ENCODE data around the gene SPOCK3.

SPOCK3 gene

DNA sequence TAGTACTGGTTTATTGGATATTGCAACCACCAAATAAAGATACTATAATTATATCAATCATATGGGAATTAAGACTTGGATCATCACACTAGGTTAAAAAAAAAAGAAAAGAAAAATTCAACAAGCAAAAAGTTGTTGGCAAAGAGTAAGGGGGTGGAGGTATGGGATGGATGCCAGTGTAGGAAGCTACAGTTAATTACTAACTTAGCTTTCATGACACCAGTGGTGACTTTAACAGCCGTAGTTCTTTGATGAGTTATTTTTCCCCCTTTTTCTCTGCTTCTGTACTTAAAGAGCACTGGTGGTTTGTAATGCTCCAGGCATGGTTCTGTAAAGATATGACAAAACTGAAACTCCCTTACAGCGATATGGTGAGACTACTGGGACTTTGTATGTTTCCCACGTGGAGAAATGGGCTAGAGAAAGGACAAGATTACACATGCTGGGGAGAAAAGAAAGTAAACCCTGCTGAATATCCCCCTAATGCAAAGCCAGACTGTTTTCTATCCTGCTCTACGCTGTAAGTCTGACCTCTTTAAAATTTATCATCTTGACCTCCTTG lies 210.8 kb downstream of the SPOCK3 start:
- no peak for TF ChIP-seq EZH2 (IDR thresholded peaks at IDR 0.05; ENCODE audit: borderline replicate concordance, low read depth, low read length, severe bottlenecking)
- TF ChIP-seq, protein P1, sequence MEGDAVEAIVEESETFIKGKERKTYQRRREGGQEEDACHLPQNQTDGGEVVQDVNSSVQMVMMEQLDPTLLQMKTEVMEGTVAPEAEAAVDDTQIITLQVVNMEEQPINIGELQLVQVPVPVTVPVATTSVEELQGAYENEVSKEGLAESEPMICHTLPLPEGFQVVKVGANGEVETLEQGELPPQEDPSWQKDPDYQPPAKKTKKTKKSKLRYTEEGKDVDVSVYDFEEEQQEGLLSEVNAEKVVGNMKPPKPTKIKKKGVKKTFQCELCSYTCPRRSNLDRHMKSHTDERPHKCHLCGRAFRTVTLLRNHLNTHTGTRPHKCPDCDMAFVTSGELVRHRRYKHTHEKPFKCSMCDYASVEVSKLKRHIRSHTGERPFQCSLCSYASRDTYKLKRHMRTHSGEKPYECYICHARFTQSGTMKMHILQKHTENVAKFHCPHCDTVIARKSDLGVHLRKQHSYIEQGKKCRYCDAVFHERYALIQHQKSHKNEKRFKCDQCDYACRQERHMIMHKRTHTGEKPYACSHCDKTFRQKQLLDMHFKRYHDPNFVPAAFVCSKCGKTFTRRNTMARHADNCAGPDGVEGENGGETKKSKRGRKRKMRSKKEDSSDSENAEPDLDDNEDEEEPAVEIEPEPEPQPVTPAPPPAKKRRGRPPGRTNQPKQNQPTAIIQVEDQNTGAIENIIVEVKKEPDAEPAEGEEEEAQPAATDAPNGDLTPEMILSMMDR (IDR thresholded peaks at IDR 0.05; ENCODE audit: borderline replicate concordance, extremely low read depth, low read length, poor library complexity, severe bottlenecking) = no peak
- Histone ChIP-seq H4K20me1 (ENCODE audit: insufficient read depth, low read length) (no peaks in the 10 kb centered on the region), H3K27me3 (ENCODE audit: insufficient read depth, low read length, poor library complexity) (no peaks in the 10 kb centered on the region), H3K4me1 (ENCODE audit: insufficient read depth, low read length) (no peaks in the 10 kb centered on the region), H3K4me3 (ENCODE audit: low read depth in 1 of 2, low read length in 2 of 2) (no peak overlapping the region), H3K79me2 (ENCODE audit: insufficient read depth, low read length) (no peaks in the 10 kb centered on the region), H3K36me3 (ENCODE audit: insufficient read depth, low read length) (no peaks in the 10 kb centered on the region), H3K4me2 (ENCODE audit: insufficient read depth, low read length) (no peak overlapping the region), H2AFZ (ENCODE audit: low read depth, low read length) (no peak overlapping the region), H3K9ac (ENCODE audit: low read depth, low read length) (no peak overlapping the region), H3K27ac (ENCODE audit: low read length) (no peak overlapping the region), H3K9me3 (ENCODE audit: insufficient read depth, low read length, severe bottlenecking) (no peaks in the 10 kb centered on the region)
- DNase-seq (no peak), ATAC-seq (ENCODE audit: insufficient read depth, low read depth) (no peak)

DNA sequence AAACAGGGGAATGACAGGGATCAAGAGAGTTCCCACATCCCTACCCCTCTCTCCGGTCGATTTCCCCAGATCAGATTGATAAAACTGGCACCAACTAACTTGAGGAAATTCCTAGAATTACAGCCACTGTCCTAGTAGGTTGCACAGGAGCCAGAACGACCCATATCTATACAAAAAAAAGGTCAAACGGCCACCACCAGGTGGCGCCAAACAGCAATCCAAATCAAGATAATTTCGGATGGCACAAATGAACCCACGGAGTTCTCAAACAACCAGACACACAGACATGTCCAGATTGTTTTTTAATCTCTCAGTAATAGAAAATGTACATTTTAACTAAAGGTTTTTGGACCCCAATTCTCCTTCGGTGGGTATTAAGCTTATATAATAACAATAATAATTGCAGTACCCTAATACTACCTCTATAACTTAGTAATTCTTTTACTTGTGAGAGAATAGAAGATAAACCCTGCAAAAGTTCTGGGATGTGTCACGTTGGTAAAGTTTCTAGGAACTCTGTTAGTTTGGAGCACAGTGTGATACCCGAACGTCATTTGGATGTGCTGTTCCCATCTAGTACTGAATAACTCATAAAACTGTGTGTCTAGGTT lies 212.6 kb downstream of the SPOCK3 start:
- no peak overlapping the region for H3K4me2 ChIP-seq (ENCODE audit: insufficient read depth, low read length)

DNA sequence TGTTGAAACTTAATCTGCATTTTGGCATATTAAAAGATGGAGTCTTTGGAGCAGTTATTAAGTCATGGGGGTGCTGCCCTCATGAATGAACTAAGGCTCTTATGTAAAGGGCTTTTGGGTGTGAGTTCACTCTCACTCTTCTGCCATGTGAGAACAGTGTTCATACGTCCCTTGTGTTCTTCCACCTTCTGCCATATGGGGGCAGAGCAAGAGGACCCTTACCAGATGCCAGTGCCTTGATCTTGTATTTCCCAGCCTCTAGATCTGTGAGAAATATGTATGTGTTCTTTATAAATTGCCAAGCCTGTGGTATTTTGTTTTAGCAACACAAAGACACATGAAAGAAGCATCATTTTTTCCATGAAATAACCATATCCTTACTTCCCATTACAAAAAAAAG lies 213.9 kb downstream of the SPOCK3 start:
- no peak overlapping the region for H3K4me2 ChIP-seq (ENCODE audit: insufficient read depth, low read length)
- H3K27me3 ChIP-seq (ENCODE audit: insufficient read depth, low read length, poor library complexity) = no peaks in the 10 kb centered on the region
- H3K4me3 ChIP-seq (ENCODE audit: low read depth in 1 of 2, low read length in 2 of 2) = no peak overlapping the region
- no peaks in the 10 kb centered on the region for H3K36me3 ChIP-seq (ENCODE audit: insufficient read depth, low read length)
- DNase-seq (no peak), ATAC-seq (ENCODE audit: insufficient read depth, low read depth) (no peak; the same call in 2 of the 3 replicates)
- no peak overlapping the region for H3K9ac ChIP-seq (ENCODE audit: low read depth, low read length)
- no peaks in the 10 kb centered on the region for H3K9me3 ChIP-seq (ENCODE audit: insufficient read depth, low read length, severe bottlenecking)
- no peak overlapping the region for H3K27ac ChIP-seq (ENCODE audit: low read length)
- no peaks in the 10 kb centered on the region for H3K4me1 ChIP-seq (ENCODE audit: insufficient read depth, low read length)
- H4K20me1 ChIP-seq (ENCODE audit: insufficient read depth, low read length) = no peaks in the 10 kb centered on the region
- TF ChIP-seq, protein P1 (IDR thresholded peaks at IDR 0.05; ENCODE audit: borderline replicate concordance, extremely low read depth, low read length, poor library complexity, severe bottlenecking) = peak; percentile 33
- TF ChIP-seq EZH2 (IDR thresholded peaks at IDR 0.05; ENCODE audit: borderline replicate concordance, low read depth, low read length, severe bottlenecking) = no peak
- H3K79me2 ChIP-seq (ENCODE audit: insufficient read depth, low read length) = no peaks in the 10 kb centered on the region
- no peak overlapping the region for H2AFZ ChIP-seq (ENCODE audit: low read depth, low read length)

More for the DNA sequence above, 212.6 kb downstream of the SPOCK3 start:
- no peaks in the 10 kb centered on the region for H3K9me3 ChIP-seq (ENCODE audit: insufficient read depth, low read length, severe bottlenecking)
- no peak overlapping the region for H3K9ac ChIP-seq (ENCODE audit: low read depth, low read length)
- no peaks in the 10 kb centered on the region for H3K4me1 ChIP-seq (ENCODE audit: insufficient read depth, low read length)
- no peak overlapping the region for H3K27ac ChIP-seq (ENCODE audit: low read length)
- TF ChIP-seq EZH2 (IDR thresholded peaks at IDR 0.05; ENCODE audit: borderline replicate concordance, low read depth, low read length, severe bottlenecking) = no peak
- TF ChIP-seq, protein P1 (IDR thresholded peaks at IDR 0.05; ENCODE audit: borderline replicate concordance, extremely low read depth, low read length, poor library complexity, severe bottlenecking) = peak; percentile 82
- H3K36me3 ChIP-seq (ENCODE audit: insufficient read depth, low read length) = no peaks in the 10 kb centered on the region
- H4K20me1 ChIP-seq (ENCODE audit: insufficient read depth, low read length) = no peaks in the 10 kb centered on the region
- DNase-seq (peak; percentile 56), ATAC-seq (ENCODE audit: insufficient read depth, low read depth) (peak; percentile 72; the same call in 2 of the 3 replicates)
- no peak overlapping the region for H3K4me3 ChIP-seq (ENCODE audit: low read depth in 1 of 2, low read length in 2 of 2)
- no peaks in the 10 kb centered on the region for H3K79me2 ChIP-seq (ENCODE audit: insufficient read depth, low read length)
- H2AFZ ChIP-seq (ENCODE audit: low read depth, low read length) = no peak overlapping the region
- H3K27me3 ChIP-seq (ENCODE audit: insufficient read depth, low read length, poor library complexity) = no peaks in the 10 kb centered on the region

Measured in DND-41 (cell line).